Parathyroid adenoma (tissue), 2 donors: ENCODE data around the gene FAM47E.
A peak's percentile ranks its signal among the peaks of the same experiment; 100 is the strongest.

ENCODE experiments used
- H2AFZ ChIP-seq: fragments of 300-600 bp; sonication (generic); one replicate; pipeline ENCODE4 v1.7.0; 2017; ENCODE audit warnings: antibody characterized with exemption, mild to moderate bottlenecking
- H3K27ac ChIP-seq: fragments of 300-600 bp; sonication (generic); one replicate; pipeline ENCODE4 v1.7.0; 2017
- H3K27me3 ChIP-seq: fragments of 300-600 bp; sonication (generic); one replicate; pipeline ENCODE4 v1.7.0; 2017; ENCODE audit warnings: low read length; ENCODE audit not compliant: control insufficient read depth, insufficient read depth
- H3K36me3 ChIP-seq: fragments of 300-600 bp; sonication (generic); one replicate; pipeline ENCODE4 v1.7.0; 2017; ENCODE audit warnings: low read length; ENCODE audit not compliant: control insufficient read depth, insufficient read depth
- H3K4me1 ChIP-seq: fragments of 300-600 bp; sonication (generic); one replicate; pipeline ENCODE4 v1.7.0; 2017; ENCODE audit warnings: control low read depth
- H3K4me2 ChIP-seq: fragments of 300-600 bp; sonication (generic); one replicate; pipeline ENCODE4 v1.7.0; 2017; ENCODE audit warnings: low read length
- H3K4me3 ChIP-seq: fragments of 300-600 bp; sonication (generic); one replicate; pipeline ENCODE4 v1.7.0; 2017; ENCODE audit warnings: low read depth, low read length
- H3K79me2 ChIP-seq: fragments of 300-600 bp; sonication (generic); one replicate; pipeline ENCODE4 v1.7.0; 2017; ENCODE audit warnings: control low read depth
- H3K9ac ChIP-seq: fragments of 300-600 bp; sonication (generic); one replicate; pipeline ENCODE4 v1.7.0; 2017; ENCODE audit warnings: mild to moderate bottlenecking
- H3K9me3 ChIP-seq: fragments of 300-600 bp; sonication (generic); one replicate; pipeline ENCODE4 v1.7.0; 2017; ENCODE audit warnings: low read length; ENCODE audit not compliant: control insufficient read depth
- TF ChIP-seq, protein P1 (sequence below): fragments of 300-600 bp; sonication (generic); IDR thresholded peaks from one replicate; pipeline ENCODE4 v1.7.0; 2017; ENCODE audit warnings: antibody characterized with exemption, mild to moderate bottlenecking
- donor health status: primary hyperparathyroidism.

The FAM47E gene

GRCh38 chr4:76210452-76210851 is 41.1 kb upstream of the FAM47E start:
- H3K79me2 ChIP-seq: peaks cover 48% of the 10 kb centered on the region
- peaks cover 15% of the 10 kb centered on the region for H3K4me1 ChIP-seq
- H3K27me3 ChIP-seq: no peaks in the 10 kb centered on the region
- no peaks in the 10 kb centered on the region for H3K9me3 ChIP-seq
- no peak overlapping the region for H3K4me3 ChIP-seq
- TF ChIP-seq, protein P1, sequence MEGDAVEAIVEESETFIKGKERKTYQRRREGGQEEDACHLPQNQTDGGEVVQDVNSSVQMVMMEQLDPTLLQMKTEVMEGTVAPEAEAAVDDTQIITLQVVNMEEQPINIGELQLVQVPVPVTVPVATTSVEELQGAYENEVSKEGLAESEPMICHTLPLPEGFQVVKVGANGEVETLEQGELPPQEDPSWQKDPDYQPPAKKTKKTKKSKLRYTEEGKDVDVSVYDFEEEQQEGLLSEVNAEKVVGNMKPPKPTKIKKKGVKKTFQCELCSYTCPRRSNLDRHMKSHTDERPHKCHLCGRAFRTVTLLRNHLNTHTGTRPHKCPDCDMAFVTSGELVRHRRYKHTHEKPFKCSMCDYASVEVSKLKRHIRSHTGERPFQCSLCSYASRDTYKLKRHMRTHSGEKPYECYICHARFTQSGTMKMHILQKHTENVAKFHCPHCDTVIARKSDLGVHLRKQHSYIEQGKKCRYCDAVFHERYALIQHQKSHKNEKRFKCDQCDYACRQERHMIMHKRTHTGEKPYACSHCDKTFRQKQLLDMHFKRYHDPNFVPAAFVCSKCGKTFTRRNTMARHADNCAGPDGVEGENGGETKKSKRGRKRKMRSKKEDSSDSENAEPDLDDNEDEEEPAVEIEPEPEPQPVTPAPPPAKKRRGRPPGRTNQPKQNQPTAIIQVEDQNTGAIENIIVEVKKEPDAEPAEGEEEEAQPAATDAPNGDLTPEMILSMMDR: no peak
- H3K4me2 ChIP-seq: no peak overlapping the region
- no peak overlapping the region for H2AFZ ChIP-seq
- H3K36me3 ChIP-seq: no peaks in the 10 kb centered on the region
- H3K9ac ChIP-seq: no peak overlapping the region
- H3K27ac ChIP-seq: peak overlapping the region; percentile 39

DNA sequence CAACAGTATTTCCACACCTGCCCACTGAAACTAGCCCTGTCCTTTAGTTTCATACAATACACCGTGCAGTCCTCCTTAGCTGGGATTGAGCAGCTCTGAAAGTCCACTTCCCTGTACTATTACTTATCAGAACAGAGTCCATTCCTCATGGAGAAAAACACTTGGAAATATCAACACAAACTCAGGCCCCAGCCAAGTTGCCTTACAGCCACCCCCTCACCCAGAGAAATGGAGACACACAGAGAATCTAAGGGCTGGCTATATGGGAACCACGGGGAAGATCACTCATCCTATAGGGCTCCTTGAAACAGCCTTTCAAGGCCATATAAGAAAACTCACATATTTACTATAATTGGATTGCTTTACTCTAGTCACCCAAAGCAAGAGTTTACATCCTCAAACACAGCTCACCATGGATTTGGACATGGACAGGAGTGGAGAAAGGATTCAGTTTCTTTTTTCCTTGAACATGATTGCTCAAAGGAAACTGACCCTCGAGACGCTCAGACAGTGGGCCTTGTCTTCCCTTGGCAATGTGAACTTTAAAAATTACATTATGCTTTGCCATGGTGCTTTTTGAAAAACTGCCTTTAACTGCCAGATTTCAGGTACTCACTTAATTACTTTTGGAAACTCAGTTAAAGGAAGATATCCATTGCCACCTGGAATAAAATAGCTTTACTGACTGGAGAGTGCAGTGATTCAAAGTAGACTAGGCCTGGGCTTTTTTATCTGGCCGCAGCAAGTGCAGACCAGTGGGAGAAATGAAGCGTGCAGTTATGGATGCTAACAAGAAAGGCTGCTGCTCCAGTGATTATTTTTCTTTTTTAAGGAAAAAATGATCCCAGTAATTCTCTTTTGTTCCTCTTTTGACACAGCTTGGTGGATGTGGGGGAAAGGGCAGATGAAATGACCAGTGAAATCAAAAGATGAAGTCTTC is 39.5 kb upstream of the FAM47E start:
- peak overlapping the region; percentile 97 for H3K27ac ChIP-seq
- H3K4me1 ChIP-seq: peaks cover 17% of the 10 kb centered on the region
- no peaks in the 10 kb centered on the region for H3K27me3 ChIP-seq
- TF ChIP-seq, protein P1: no peak
- no peaks in the 10 kb centered on the region for H3K9me3 ChIP-seq
- H3K4me3 ChIP-seq: peak overlapping the region; percentile 89
- H2AFZ ChIP-seq: no peak overlapping the region
- H3K9ac ChIP-seq: no peak overlapping the region
- no peaks in the 10 kb centered on the region for H3K36me3 ChIP-seq
- peak overlapping the region; percentile 98 for H3K4me2 ChIP-seq
- H3K79me2 ChIP-seq: peaks cover 37% of the 10 kb centered on the region

- H3K9ac ChIP-seq: peak overlapping the region; percentile 67
- peak overlapping the region; percentile 98 for H3K4me2 ChIP-seq
- no peaks in the 10 kb centered on the region for H3K36me3 ChIP-seq
- peaks cover 30% of the 10 kb centered on the region for H3K79me2 ChIP-seq
- H3K9me3 ChIP-seq: no peaks in the 10 kb centered on the region
- H2AFZ ChIP-seq: peak overlapping the region; percentile 69
- peaks cover 17% of the 10 kb centered on the region for H3K4me1 ChIP-seq
- H3K27ac ChIP-seq: peak overlapping the region; percentile 97
- TF ChIP-seq, protein P1: no peak
- H3K27me3 ChIP-seq: no peaks in the 10 kb centered on the region
- H3K4me3 ChIP-seq: peak overlapping the region; percentile 89
Observed at GRCh38 chr4:76212851-76213414, 38.6 kb upstream of the FAM47E start.

DNA sequence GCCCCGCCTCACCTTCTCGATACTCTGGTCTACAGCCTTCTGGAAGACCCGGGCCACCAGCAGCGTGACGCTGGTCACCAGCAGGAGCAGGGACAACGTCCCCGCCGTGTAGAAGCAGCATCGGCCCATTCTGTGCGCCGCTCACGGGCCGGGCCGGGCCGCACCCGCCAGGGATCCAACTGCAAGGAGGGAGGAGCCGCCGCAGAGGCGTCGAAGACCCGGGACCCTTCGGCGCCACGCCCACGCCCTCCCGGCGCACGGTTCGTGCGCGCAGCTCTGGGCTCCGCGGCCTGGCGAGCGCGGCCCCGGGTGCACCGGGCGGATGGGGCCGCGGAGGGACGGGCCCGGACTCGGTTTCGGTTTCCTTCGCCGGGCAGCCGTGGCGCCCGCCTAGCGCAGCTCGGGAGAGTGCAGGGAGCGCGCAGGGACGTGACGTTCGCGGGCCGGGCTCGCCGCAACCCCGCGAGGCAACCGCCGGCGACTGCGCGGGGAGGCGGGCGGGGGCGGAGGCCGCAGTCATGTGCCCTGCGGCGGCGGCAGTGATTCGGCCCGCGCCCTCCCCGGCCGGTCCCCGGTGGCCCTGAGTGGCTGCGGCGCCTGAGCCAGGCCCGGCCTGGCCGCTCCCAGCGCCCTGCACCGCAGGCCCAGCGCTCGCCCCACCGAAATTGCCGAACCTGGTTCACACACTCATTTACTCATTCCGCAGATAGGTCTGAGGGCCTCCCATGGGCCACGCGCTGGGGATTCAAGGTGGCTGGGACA is 37.9 kb upstream of the FAM47E start, which contains the start of gene SCARB2:
SCARB2 (minus strand) TSS at position 410 of the 762 bp plus-strand sequence; CDS start at position 129, 281 bp downstream.
- Histone ChIP-seq H3K79me2 (peaks cover 30% of the 10 kb centered on the region), H3K36me3 (no peaks in the 10 kb centered on the region), H2AFZ (peak within 1 kb of the TSS; percentile 93), H3K9me3 (no peaks in the 10 kb centered on the region), H3K27me3 (no peaks in the 10 kb centered on the region), H3K4me3 (peak within 1 kb of the TSS; percentile 89), H3K9ac (peak within 1 kb of the TSS; percentile 67), H3K27ac (peak within 1 kb of the TSS; percentile 97), H3K4me1 (peaks cover 17% of the 10 kb centered on the region), H3K4me2 (peak within 1 kb of the TSS; percentile 98)
- TF ChIP-seq, protein P1: no peak
